SU-DHL-6 (cell line): ENCODE measurements around the gene PCDHA13.

Experiments
- H2AFZ ChIP-seq: fragments of 200-600 bp; sonication (generic); 2 replicates; pipeline ENCODE4 v1.6.1; 2014; ENCODE audit warnings: low read depth, mild to moderate bottlenecking, moderate library complexity, mixed read lengths, antibody characterized with exemption, low read length; ENCODE audit not compliant: severe bottlenecking
- H3F3A ChIP-seq: fragments of 200-600 bp; shearing (Covaris generic); 2 replicates; pipeline ENCODE4 v1.6.0; 2016; ENCODE audit warnings: antibody characterized with exemption, mild to moderate bottlenecking; ENCODE audit not compliant: insufficient read depth
- H3K27ac ChIP-seq: fragments of 200-600 bp; sonication (generic); 2 replicates; pipeline ENCODE4 v1.5.1; 2016; ENCODE audit warnings: low read depth, mild to moderate bottlenecking, low read length, moderate library complexity, mixed read lengths
- H3K27me3 ChIP-seq: fragments of 200-600 bp; sonication (generic), shearing (Covaris generic); 2 replicates; pipeline ENCODE4 v1.6.0; 2014; ENCODE audit warnings: mild to moderate bottlenecking, low read length
- H3K36me3 ChIP-seq: fragments of 200-600 bp; sonication (generic); 2 replicates; pipeline ENCODE4 v1.6.1; 2014; ENCODE audit warnings: mild to moderate bottlenecking, low read length, mixed read lengths
- H3K4me2 ChIP-seq: fragments of 300-600, 200-600 bp; shearing (Covaris generic), sonication (generic); 2 replicates; pipeline ENCODE4 v1.6.0; 2014; ENCODE audit warnings: low read length, low read depth, mild to moderate bottlenecking; ENCODE audit not compliant: poor library complexity, severe bottlenecking
- H3K4me3 ChIP-seq: fragments of 200-600 bp; sonication (generic); 2 replicates; pipeline ENCODE4 v1.5.1; 2014; ENCODE audit warnings: antibody characterized with exemption, low read length, mild to moderate bottlenecking, mixed read lengths; ENCODE audit not compliant: insufficient read depth, poor library complexity, severe bottlenecking
- H3K79me2 ChIP-seq: fragments of 200-600 bp; sonication (generic); 2 replicates; pipeline ENCODE4 v1.6.1; 2014; ENCODE audit warnings: mild to moderate bottlenecking, low read length, moderate library complexity; ENCODE audit not compliant: insufficient read depth
- H3K9ac ChIP-seq: fragments of 200-600 bp; sonication (generic); 2 replicates; pipeline ENCODE4 v1.7.0; 2014; ENCODE audit warnings: mild to moderate bottlenecking, low read length
- H3K9me2 ChIP-seq: fragments of 200-600 bp; sonication (generic); replicated peaks from 2 replicates; pipeline ENCODE4 v1.6.1; 2014; ENCODE audit warnings: low read length; ENCODE audit not compliant: insufficient read depth
- H3K9me3 ChIP-seq: fragments of 200-600 bp; sonication (generic); 2 replicates; pipeline ENCODE4 v1.6.1; 2014; ENCODE audit warnings: low read length, mixed read lengths; ENCODE audit not compliant: insufficient read depth
- H4K20me1 ChIP-seq: fragments of 200-600 bp; sonication (generic); 2 replicates; pipeline ENCODE4 v1.6.1; 2014; ENCODE audit warnings: low read depth, mild to moderate bottlenecking, antibody characterized with exemption, low read length, moderate library complexity, mixed read lengths
- CTCF ChIP-seq: fragments of 200-600 bp; sonication (generic); IDR thresholded peaks from one replicate; pipeline ENCODE4 v1.5.1; 2017; ENCODE audit warnings: antibody characterized with exemption, mild to moderate bottlenecking, low read length, moderate library complexity; ENCODE audit not compliant: insufficient read depth, poor library complexity, severe bottlenecking
- EZH2phosphoT487 ChIP-seq: fragments of 200-600 bp; sonication (generic), shearing (Covaris generic); conservative IDR thresholded peaks from 2 replicates; pipeline ENCODE4 v1.6.1; 2018; ENCODE audit warnings: mild to moderate bottlenecking, antibody characterized with exemption, low read length, moderate library complexity, mixed read lengths

Gene PCDHA13

GRCh38 chr5:140877262-140877581 lies 4.7 kb upstream of the PCDHA13 start:
- TF ChIP-seq EZH2phosphoT487 (no peak), CTCF (no peak)

GRCh38 chr5:140882591-140882899 lies 621 bp downstream of the PCDHA13 start:
- Histone ChIP-seq H3F3A (no peaks in the 10 kb centered on the region; the same call in 1 of the 2 replicates), H3K9me2 (no peaks in the 10 kb centered on the region), H3K4me2 (no peak overlapping the region), H3K27ac (no peak overlapping the region), H3K9me3 (no peaks in the 10 kb centered on the region), H3K9ac (no peak overlapping the region), H3K79me2 (no peaks in the 10 kb centered on the region), H3K36me3 (no peaks in the 10 kb centered on the region), H4K20me1 (no peaks in the 10 kb centered on the region), H3K27me3 (no peaks in the 10 kb centered on the region), H3K4me3 (no peak overlapping the region), H2AFZ (no peak overlapping the region)
- no peak for TF ChIP-seq EZH2phosphoT487
- no peak for TF ChIP-seq CTCF

More at GRCh38 chr5:140877262-140877581, 4.7 kb upstream of the PCDHA13 start:
- Histone ChIP-seq H3K27ac (no peak overlapping the region), H3F3A (no peaks in the 10 kb centered on the region), H3K4me2 (no peak overlapping the region), H3K9me2 (no peaks in the 10 kb centered on the region), H3K9me3 (no peaks in the 10 kb centered on the region), H3K27me3 (no peaks in the 10 kb centered on the region), H3K36me3 (no peaks in the 10 kb centered on the region), H3K9ac (no peak overlapping the region), H4K20me1 (no peaks in the 10 kb centered on the region), H3K4me3 (no peak overlapping the region), H2AFZ (no peak overlapping the region), H3K79me2 (no peaks in the 10 kb centered on the region)

GRCh38 chr5:140883373-140883772 lies 1.4 kb downstream of the PCDHA13 start:
- H3K27ac ChIP-seq, result no peak overlapping the region
- no peaks in the 10 kb centered on the region for H3K9me2 ChIP-seq
- no peak overlapping the region for H3K4me2 ChIP-seq
- H2AFZ ChIP-seq, result no peak overlapping the region
- TF ChIP-seq EZH2phosphoT487, result no peak
- no peak for TF ChIP-seq CTCF
- H3K36me3 ChIP-seq, result no peaks in the 10 kb centered on the region
- H3K9me3 ChIP-seq, result no peaks in the 10 kb centered on the region
- no peaks in the 10 kb centered on the region for H3K27me3 ChIP-seq
- H4K20me1 ChIP-seq, result no peaks in the 10 kb centered on the region
- no peaks in the 10 kb centered on the region; the same call in 1 of the 2 replicates for H3F3A ChIP-seq
- no peak overlapping the region for H3K4me3 ChIP-seq
- H3K9ac ChIP-seq, result no peak overlapping the region
- H3K79me2 ChIP-seq, result no peaks in the 10 kb centered on the region
